Loucy (cell line): ENCODE results near the gene GMIP.

Experiments used
- CTCF ChIP-seq: fragments of 200-600 bp; sonication (generic); conservative IDR thresholded peaks from 2 replicates; pipeline ENCODE4 v1.5.1; 2014; ENCODE audit warnings: mild to moderate bottlenecking, antibody characterized with exemption, low read length
- EZH2phosphoT487 ChIP-seq: fragments of 200-600 bp; IDR thresholded peaks from 2 replicates; pipeline ENCODE4 v1.6.1; 2018; ENCODE audit warnings: antibody characterized with exemption, mild to moderate bottlenecking, moderate library complexity, borderline replicate concordance

GRCh38 chr19:19662871-19663255 lies 19.4 kb upstream of the GMIP start:
- no peak for TF ChIP-seq CTCF
- TF ChIP-seq EZH2phosphoT487, result no peak
